Natural killer cell (primary cell): ENCODE data around the gene OS9. TPM values are rescaled to one million over a fixed set of nuclear protein-coding genes. Genes with fewer than 3 reads are reported as not detected.
A peak's percentile ranks its signal among the peaks of the same experiment; 100 is the strongest.

ENCODE experiments used
- ATAC-seq, 3 donors: fragments of 150-1000 bp in 2 of 3; fragments of 200-7000 bp in 1 of 3; cut with Tn5 transposase; 1 replicate in 1 of 3; 2 replicates in 2 of 3; pipeline ENCODE4 v1.10.0; 2021; ENCODE audit warnings: mild to moderate bottlenecking in 2 of 3, moderate library complexity in 2 of 3
- DNase-seq, 2 donors: peaks; one replicate each; pipeline versions ENCODE4 v3.0.0 to v3.0.0-alpha.2; 2013 to 2021; ENCODE audit warnings: mixed read lengths in 1 of 2
- H3K27ac ChIP-seq: one replicate; pipeline ENCODE4 v1.5.1; 2013; ENCODE audit warnings: mild to moderate bottlenecking, low read length
- H3K27me3 ChIP-seq: one replicate; pipeline ENCODE4 v1.6.1; 2013; ENCODE audit warnings: low read length; ENCODE audit not compliant: control insufficient read depth, insufficient read depth
- H3K36me3 ChIP-seq: one replicate; pipeline ENCODE4 v1.6.1; 2013; ENCODE audit warnings: low read length; ENCODE audit not compliant: control insufficient read depth, insufficient read depth
- H3K4me1 ChIP-seq: one replicate; pipeline ENCODE4 v1.6.1; 2013; ENCODE audit warnings: low read length; ENCODE audit not compliant: control insufficient read depth, insufficient read depth
- H3K4me3 ChIP-seq: one replicate; pipeline ENCODE4 v1.5.1; 2013; ENCODE audit warnings: low read length
- H3K9me3 ChIP-seq: one replicate; pipeline ENCODE4 v1.6.1; 2013; ENCODE audit warnings: low read length; ENCODE audit not compliant: control insufficient read depth, insufficient read depth
- H3K27ac Mint-ChIP-seq, 2 donors: one replicate each; pipeline ENCODE4 v1.8.0; 2022; ENCODE audit warnings: mild to moderate bottlenecking in 2 of 2, mixed read lengths in 2 of 2, moderate library complexity in 1 of 2
- H3K27me3 Mint-ChIP-seq, 2 donors: one replicate each; pipeline ENCODE4 v1.8.0; 2022; ENCODE audit warnings: low read depth in 2 of 2, mixed read lengths in 2 of 2
- H3K36me3 Mint-ChIP-seq: one replicate; pipeline ENCODE4 v1.8.0; 2022; ENCODE audit warnings: mixed read lengths
- H3K4me1 Mint-ChIP-seq, 2 donors: one replicate each; pipeline ENCODE4 v1.8.0; 2022; ENCODE audit warnings: mixed read lengths in 2 of 2
- H3K4me3 Mint-ChIP-seq: one replicate; pipeline ENCODE4 v1.8.0; 2022; ENCODE audit warnings: mild to moderate bottlenecking, moderate library complexity, mixed read lengths
- H3K9me3 Mint-ChIP-seq, 2 donors: one replicate each; pipeline ENCODE4 v1.8.0; 2022; ENCODE audit warnings: mixed read lengths in 2 of 2
- WGBS: methylation state at CpG from one replicate; pipeline ENCODE4 v1.1.7; 2013; ENCODE audit warnings: missing lambda C conversion rate; ENCODE audit not compliant: insufficient coverage; 5-methylcytosine and 5-hydroxymethylcytosine counted together
- intact Hi-C: fragments of 100-400 bp; cut with micrococcal nuclease; formaldehyde crosslinking; loops from one replicate; pipeline ENCODE4 v1.14.2; 2022
- total RNA-seq, 4 donors: library from RNA; stranded (reverse); fragments of 120-200 nt in 1 of 4; gene quantifications; one replicate each; pipeline versions ENCODE4 v1.2.3 to v1.2.4, GENCODE V29; 2013 to 2022
- TF ChIP-seq, protein P1 (sequence below): fragments of 200-600 bp; IDR thresholded peaks from one replicate; pipeline ENCODE4 v1.8.0; 2022; ENCODE audit warnings: antibody characterized with exemption

Gene OS9
- total RNA-seq, 3 donors from 2014 or later (not counting 1 experiment from before 2014, with no cell fraction given): 185 to 221 (median 198) TPM

DNA sequence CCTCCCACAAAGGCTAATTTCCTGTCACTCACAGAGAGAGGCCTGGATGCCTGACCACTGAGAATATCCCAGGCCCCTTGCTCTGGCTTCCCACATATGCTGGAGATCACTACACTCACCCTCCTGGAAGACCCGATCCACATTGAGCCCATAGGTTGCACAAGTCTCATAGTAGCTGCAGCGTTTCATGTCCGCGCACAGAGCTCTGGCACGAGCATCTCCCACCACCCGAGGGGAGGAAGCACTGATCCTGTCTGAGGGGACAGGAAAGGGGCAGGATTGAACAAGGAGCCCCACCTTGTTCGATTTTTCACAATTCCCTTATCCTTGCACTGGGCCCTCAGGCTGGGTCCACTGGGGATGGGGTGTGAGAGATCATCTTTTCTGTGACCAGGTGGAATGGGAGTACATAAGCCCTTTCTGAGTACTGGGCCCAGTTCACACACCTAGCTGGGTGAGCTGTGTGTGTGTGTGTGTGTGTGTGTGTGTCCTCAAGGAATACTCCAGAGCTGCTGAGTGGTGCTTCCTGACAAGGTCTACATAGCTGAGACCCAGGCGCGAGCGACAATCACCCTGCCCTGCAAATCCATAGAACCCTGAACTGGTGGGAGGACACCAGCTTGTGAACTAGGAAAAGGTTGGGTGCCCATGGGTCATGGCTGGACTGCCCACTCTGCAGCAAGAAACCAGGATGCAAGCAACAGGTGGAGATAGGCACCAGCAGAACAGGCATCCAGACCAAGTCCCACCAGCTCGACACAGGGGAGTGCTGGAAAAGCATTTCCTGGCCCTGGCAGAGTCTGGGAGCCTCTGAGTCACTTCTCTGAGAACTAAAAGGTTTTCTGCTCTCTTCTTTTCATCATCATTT lies 39.0 kb downstream of the OS9 start:
- intact Hi-C loops: no loop called here
- H3K27me3 Mint-ChIP-seq: no peaks in the 10 kb centered on the region
- no peak overlapping the region for H3K4me3 ChIP-seq
- TF ChIP-seq, protein P1, sequence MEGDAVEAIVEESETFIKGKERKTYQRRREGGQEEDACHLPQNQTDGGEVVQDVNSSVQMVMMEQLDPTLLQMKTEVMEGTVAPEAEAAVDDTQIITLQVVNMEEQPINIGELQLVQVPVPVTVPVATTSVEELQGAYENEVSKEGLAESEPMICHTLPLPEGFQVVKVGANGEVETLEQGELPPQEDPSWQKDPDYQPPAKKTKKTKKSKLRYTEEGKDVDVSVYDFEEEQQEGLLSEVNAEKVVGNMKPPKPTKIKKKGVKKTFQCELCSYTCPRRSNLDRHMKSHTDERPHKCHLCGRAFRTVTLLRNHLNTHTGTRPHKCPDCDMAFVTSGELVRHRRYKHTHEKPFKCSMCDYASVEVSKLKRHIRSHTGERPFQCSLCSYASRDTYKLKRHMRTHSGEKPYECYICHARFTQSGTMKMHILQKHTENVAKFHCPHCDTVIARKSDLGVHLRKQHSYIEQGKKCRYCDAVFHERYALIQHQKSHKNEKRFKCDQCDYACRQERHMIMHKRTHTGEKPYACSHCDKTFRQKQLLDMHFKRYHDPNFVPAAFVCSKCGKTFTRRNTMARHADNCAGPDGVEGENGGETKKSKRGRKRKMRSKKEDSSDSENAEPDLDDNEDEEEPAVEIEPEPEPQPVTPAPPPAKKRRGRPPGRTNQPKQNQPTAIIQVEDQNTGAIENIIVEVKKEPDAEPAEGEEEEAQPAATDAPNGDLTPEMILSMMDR: no peak
- peaks cover 18 to 29% of the 10 kb centered on the region in 2 donors for H3K4me1 Mint-ChIP-seq
- peaks cover 7% of the 10 kb centered on the region for H3K36me3 Mint-ChIP-seq
- H3K36me3 ChIP-seq: peaks cover 80% of the 10 kb centered on the region
- no peak for DNase-seq
- H3K4me3 Mint-ChIP-seq: no peak overlapping the region
- H3K27ac ChIP-seq: no peak overlapping the region
- H3K4me1 ChIP-seq: no peaks in the 10 kb centered on the region
- H3K9me3 Mint-ChIP-seq: no peaks in the 10 kb centered on the region
- H3K9me3 ChIP-seq: no peaks in the 10 kb centered on the region
- no peak overlapping the region for H3K27ac Mint-ChIP-seq
- no peaks in the 10 kb centered on the region for H3K27me3 ChIP-seq
- ATAC-seq: no peak
- 96% methylated on average over 11 of the region's 11 CpGs for WGBS

DNA sequence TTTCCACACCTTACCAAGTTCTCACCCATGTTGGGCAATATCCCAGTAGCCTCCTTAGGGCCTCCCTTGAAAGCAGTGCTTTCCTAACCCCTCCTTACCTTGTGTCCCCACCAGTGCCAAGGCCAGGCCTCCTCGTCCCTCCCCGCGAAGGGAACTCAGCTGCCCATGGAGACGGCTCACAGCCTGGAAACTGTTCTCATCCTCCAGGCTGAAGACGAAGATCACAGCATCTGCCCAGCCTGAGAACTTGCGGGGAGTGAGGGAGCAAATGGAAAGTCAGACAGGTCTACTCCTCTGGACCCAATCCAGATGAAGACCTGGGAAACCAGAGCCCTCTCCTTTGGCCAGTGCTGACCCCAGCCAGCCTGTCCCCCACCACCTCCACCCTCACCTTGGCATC lies 40.0 kb downstream of the OS9 start:
- H3K4me1 Mint-ChIP-seq: peaks cover 19 to 29% of the 10 kb centered on the region in 2 donors
- peaks cover 74% of the 10 kb centered on the region for H3K36me3 ChIP-seq
- H3K27me3 ChIP-seq: no peaks in the 10 kb centered on the region
- 94% methylated on average over 6 of the region's 6 CpGs for WGBS
- H3K4me3 Mint-ChIP-seq: no peak overlapping the region
- H3K27me3 Mint-ChIP-seq: no peaks in the 10 kb centered on the region
- intact Hi-C loops: no loop called here
- ATAC-seq: no peak
- peaks cover 7% of the 10 kb centered on the region for H3K36me3 Mint-ChIP-seq
- peaks cover 1% of the 10 kb centered on the region for H3K4me1 ChIP-seq
- no peak overlapping the region for H3K27ac ChIP-seq
- no peaks in the 10 kb centered on the region for H3K9me3 ChIP-seq
- TF ChIP-seq, protein P1: no peak
- no peak for DNase-seq
- no peak overlapping the region for H3K4me3 ChIP-seq
- H3K9me3 Mint-ChIP-seq: no peaks in the 10 kb centered on the region
- peak overlapping the region in 1 of 2 donors; percentile 50 for H3K27ac Mint-ChIP-seq

DNA sequence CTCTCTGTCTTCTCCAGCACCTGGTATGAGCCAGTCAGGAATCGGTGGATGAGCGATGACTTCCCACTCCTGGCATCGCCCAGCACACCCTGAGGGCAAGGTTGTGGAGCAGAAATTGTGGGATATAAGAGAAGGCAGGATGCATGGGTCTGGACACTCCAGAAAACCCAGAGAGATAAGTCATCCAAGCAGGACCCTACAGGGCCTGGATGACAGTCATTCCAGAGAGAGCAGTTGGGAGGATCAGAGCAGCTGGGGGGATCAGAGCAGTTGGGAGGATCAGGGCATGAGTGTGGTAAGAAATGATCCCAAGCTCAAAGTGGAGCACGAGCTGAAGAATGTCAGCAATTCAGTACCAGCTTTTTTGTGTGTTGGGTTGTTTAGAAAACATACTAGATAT lies 40.7 kb downstream of the OS9 start:
- Mint-ChIP-seq H3K9me3 (no peaks in the 10 kb centered on the region), H3K36me3 (peaks cover 7% of the 10 kb centered on the region), H3K4me1 (peaks cover 26 to 36% of the 10 kb centered on the region in 2 donors), H3K27me3 (no peaks in the 10 kb centered on the region), H3K4me3 (no peak overlapping the region), H3K27ac (peak overlapping the region; percentile 49 to 50)
- TF ChIP-seq, protein P1: no peak
- 94% methylated on average over 4 of the region's 4 CpGs for WGBS
- Histone ChIP-seq H3K27ac (no peak overlapping the region), H3K36me3 (peaks cover 75% of the 10 kb centered on the region), H3K4me3 (no peak overlapping the region), H3K4me1 (peaks cover 8% of the 10 kb centered on the region), H3K27me3 (no peaks in the 10 kb centered on the region), H3K9me3 (no peaks in the 10 kb centered on the region)
- ATAC-seq (no peak), DNase-seq (no peak)
- intact Hi-C loops: no loop called here
